ENCODE data around the gene C1QTNF8.

Gene C1QTNF8

DNA sequence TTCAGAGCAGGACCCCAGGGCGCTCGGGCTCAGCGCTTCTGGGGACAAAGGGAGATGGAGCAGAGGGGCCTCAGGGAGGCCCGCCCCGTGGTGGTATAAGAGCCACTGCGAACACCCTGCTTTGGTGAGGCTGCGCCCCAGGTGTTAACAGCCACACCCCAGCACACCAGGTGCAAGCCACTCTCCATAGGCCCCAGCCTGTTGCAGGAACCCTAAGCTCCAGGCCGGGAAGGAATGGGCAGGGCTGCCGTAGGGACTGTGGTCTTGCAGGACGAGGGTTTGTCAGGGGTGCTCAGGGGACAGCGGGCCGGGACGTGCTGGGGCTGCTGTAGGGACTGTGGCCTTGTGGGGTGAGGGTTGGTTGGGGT, 40.5 kb downstream of the C1QTNF8 start:
- DNase-seq: no peak

GRCh38 chr16:1054660-1055556, 41.1 kb downstream of the C1QTNF8 start:
- peak; percentile 56 for DNase-seq

DNA sequence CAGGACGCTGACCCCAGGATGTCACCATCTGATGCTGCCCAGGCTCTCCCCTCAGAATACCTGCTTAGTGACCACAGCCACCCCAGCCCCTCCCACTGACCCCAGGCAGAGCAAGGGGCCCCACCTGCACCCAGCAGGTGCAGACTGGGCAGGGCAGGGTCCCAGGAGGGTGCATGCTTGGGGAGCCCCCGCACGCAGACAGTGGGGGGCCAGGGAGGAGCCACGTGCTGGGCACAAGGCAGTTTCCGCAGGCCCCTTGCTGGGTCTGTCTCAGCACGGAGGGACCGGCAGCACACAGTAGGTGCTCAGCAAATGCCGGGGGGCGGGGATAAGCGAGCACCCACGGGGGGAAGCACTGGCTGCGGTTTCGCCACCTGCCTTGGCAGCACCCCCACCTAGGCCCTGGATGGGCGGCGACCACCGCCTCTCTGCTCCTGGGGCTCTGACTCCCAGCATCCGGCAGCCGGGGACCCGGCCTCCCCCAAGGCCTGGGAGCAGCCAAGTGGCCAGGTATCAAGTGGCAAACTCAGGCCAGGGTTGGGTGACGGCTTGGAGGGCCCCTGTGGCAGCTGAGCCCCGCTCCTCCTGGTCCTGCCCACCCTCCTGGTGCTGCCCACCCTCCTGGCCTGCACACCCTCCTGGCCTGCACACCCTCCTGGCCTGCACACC, 42.2 kb downstream of the C1QTNF8 start:
- no peak for DNase-seq

DNA sequence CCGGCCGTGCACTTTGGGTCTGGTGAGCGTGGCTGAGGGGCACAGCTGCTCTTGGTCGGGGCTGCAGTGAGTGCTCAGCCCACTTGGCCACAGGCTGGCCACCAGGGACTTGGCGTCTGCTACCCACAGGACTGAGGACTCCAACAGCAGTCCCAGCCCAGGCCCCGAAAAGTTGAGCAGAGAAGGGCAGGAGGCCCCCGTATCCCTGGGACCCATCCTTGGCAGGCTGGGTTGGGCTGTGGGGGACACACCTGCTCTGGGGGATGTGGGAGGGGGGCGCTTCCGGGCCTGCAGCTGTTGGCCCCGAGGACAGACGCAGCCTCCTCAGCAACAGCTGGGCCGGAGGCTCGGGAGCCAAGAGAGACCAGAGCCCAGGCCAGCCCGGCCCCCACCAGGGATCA, 42.9 kb downstream of the C1QTNF8 start:
- no peak for DNase-seq

- DNase-seq: no peak
Observed at GRCh38 chr16:1052721-1053120, 43.3 kb downstream of the C1QTNF8 start.

DNA sequence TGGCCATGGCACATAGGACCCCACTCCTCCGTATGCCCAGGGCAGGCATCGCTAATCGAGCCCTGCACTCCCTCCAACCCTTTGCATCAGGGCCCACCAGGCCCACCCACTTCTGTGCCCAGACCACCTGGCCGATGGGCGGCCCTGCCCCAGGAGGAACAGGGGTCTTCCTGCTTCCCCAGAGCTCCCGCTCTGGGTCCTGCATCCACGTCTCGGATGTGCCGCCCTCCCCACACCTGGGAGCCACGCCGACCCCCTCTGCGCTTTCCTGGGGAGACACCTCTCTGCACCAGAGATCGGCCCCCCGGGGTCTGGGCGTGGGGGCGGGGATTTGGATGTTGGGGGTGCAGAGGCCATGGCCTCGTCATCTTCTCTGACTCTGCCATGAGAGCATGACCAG, 44.6 kb downstream of the C1QTNF8 start:
- no peak for DNase-seq

GRCh38 chr16:1050921-1051320, 45.1 kb downstream of the C1QTNF8 start:
- no peak for DNase-seq

GRCh38 chr16:1050516-1050915, 45.5 kb downstream of the C1QTNF8 start:
- no peak for DNase-seq

GRCh38 chr16:1049976-1050247, 46.1 kb downstream of the C1QTNF8 start:
- no peak for DNase-seq

- no peak for DNase-seq
Observed at GRCh38 chr16:1049113-1049975, 46.7 kb downstream of the C1QTNF8 start.

GRCh38 chr16:1048442-1049112, 47.5 kb downstream of the C1QTNF8 start:
- DNase-seq: peak; percentile 47

- no peak for DNase-seq
Observed at GRCh38 chr16:1047801-1048200, 48.2 kb downstream of the C1QTNF8 start.

- DNase-seq: no peak
Observed at GRCh38 chr16:1047123-1047522, 48.9 kb downstream of the C1QTNF8 start.

DNA sequence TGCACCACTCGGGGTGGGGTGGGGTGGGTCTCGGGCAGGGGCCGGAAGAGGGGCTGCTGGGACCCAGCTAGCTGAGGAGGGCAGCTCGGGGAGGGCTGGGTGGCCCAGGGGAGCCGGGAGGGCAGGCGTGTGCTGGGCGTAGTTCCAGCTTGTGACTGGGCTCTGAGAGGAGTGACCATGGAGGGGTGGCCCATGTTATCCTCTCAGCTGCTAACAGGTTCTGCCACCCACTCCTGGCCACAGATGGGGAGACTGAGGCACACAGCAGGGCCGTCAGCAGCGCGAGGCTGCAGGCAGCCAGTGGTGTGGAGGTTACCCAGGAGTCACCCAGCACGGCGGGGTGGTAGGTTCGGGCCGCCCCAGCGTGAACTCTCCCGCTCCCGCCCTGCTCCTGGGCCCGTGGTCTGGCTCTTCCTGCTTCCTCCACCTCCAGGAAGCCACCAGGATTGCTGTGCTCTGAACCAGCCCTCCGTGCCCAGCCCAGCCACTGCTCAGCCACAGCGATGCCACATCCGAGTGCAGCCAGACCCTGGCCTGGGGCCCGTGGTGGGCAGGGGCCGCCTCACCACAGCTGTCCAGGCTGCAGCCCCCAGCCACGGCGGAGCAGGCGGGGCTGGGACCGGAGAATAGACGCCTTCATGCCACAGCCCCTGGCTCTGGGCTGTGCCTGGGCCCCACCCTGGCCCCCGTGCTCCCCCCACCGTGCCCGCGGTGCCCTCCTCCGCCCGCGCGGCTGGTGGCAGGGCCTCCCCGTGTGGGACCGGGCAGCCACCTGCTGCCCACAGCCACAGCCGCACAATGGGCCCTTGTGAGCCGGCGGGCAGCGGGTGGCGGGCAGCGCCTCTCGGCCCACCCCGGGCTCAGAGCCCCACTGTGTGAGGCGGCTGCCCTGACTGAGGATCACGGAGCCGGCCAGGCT, 49.8 kb downstream of the C1QTNF8 start:
- no peak for DNase-seq

GRCh38 chr16:1045310-1045992, 50.6 kb downstream of the C1QTNF8 start:
- no peak for DNase-seq

GRCh38 chr16:1044460-1045309, 51.4 kb downstream of the C1QTNF8 start:
- DNase-seq: no peak

GRCh38 chr16:1043881-1044451, 52.1 kb downstream of the C1QTNF8 start:
- no peak for DNase-seq

DNA sequence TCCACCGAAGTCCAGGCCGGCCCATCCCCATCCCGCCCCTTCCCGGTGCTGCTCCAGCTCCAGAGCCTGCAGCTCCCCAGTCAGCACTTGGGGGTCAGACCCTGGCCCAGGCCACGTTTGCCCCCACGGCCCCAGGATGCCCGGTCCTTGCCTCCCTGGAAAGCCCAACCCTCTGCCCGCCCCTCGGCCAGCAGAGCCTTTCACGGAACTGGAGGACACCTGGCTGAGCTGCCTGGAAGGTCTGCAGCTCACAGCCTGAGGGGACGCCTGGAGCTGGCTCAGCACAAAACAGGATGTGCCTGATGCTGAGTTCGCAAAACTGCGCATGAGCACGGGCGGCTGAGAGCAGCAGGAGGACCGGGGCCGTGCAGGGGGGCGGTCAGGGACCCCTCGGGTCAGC, 53.2 kb downstream of the C1QTNF8 start:
- DNase-seq: peak; percentile 34

DNA sequence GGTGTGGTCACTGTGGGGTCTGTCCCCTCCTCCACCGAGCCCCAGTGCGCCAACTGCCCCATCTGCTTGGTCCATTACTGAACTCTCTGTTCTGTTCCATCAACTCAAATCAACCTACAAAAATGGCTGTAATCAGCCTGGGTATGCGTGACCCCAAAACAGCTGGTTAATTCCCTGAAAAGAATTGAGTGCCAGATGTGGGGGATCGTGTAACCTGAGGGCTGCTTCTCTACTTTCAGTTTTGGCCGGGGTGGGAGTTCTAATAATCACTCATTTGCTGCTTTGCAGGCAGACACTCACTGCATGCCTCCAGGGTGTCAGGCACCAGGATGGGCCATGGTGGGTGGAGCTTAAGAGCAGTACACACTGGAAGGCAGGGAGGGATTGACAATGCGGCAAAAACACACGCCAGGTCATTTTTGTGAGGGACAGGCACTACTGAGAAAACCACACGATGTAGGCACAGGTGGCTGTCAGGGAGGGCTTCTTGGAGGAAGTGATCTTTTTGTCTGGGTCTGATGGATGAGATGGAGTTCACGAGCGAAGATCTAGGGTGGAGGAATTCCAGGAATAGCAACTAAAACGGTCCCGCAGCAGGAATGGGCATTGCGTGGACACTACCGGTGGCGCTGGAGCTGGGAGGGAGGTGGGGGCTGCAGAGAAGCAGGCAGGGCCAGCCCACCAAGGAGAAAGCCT, 53.8 kb downstream of the C1QTNF8 start:
- DNase-seq: no peak

Data from activated CD4-positive, alpha-beta T cell treated with anti-CD3 and anti-CD28 coated beads for 48 hours (primary cell).